HG03521 (cell line): ENCODE measurements around the gene KRTAP4-5.
"Not testable (repeated sequence)": the region's sequence is repeated elsewhere in the genome, so short reads cannot be mapped to it uniquely, and the experiment has no call there.

Experiments used
- ATAC-seq: cut with Tn5 transposase; IDR thresholded peaks from one replicate; pipeline ENCODE4 v1.9.1; 2021; ENCODE audit warnings: mild to moderate bottlenecking, moderate library complexity; ENCODE audit not compliant: unreplicated experiment

KRTAP4-5 gene

GRCh38 chr17:41149652-41149985 lies at the start of gene KRTAP4-5:
TSS of gene KRTAP4-5 (minus strand) at chr17:41149825. CDS start at chr17:41149767, 58 bp downstream.
- no peak for ATAC-seq

GRCh38 chr17:41196068-41196467 lies 46.4 kb upstream of the KRTAP4-5 start:
- no peak for ATAC-seq

GRCh38 chr17:41190328-41190727 lies 40.7 kb upstream of the KRTAP4-5 start:
- no peak for ATAC-seq

DNA sequence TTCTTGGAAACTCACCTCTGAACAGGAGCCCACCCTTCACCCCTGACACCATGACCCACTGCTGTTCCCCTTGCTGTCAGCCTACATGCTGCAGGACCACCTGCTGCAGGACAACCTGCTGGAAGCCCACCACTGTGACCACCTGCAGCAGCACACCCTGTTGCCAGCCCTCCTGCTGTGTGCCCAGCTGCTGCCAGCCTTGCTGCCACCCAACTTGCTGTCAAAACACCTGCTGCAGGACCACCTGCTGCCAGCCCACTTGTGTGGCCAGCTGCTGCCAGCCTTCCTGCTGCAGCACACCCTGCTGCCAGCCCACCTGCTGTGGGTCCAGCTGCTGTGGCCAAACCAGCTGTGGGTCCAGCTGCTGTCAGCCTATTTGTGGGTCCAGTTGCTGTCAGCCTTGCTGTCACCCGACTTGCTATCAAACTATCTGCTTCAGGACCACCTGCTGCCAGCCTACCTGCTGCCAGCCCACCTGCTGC lies 40.3 kb upstream of the KRTAP4-5 start, which contains the start of gene KRTAP9-1:
TSS of gene KRTAP9-1 (plus strand) at position 51 of the 482 bp plus-strand sequence. CDS start at position 51, 0 bp downstream.
- ATAC-seq = not testable (repeated sequence)

DNA sequence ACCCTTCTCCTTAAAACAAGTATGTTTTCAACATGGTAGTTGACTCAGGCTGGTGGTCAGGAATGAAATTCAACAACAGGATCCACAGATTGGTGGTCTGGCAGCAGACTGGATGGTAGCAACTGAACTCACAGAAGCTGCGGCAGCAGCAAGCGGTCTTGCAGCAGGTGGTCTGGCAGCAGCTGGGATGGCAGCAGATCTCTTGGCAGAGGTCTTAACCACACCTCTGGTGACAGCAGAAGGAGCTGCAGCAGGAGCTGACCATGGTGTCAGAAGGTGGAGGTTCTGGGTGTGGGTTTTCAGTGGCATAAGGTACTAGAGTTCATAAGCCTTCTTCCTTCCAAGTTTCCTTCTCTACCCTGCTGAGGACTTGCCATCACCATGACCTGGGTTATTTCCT lies 37.2 kb upstream of the KRTAP4-5 start:
- ATAC-seq = no peak

- ATAC-seq = no peak
These were observed 35.4 kb upstream of the KRTAP4-5 start for GRCh38 chr17:41185001-41185400.

DNA sequence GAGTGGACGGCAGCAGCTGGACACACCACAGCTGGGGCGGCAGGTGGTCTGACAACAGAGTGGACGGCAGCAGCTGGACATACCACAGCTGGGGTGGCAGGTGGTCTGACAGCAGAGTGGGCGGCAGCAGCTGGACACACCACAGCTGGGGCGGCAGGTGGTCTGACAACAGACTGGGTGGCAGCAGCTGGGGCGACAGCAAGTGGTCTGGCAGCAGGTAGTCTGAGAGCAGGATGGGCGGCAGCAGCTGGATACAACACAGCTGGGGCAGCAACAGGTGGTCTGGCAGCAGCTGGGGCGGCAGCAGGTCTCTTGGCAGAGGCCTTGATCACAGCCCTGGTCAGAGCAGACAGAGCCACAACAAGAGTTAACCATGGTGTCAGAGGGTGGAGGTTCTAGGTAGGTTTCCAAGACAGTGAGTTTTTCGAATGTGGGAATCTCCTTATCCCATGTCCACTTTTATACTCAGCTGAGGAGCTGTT lies 34.9 kb upstream of the KRTAP4-5 start, which contains the start of gene KRTAP4-1:
TSS of gene KRTAP4-1 (minus strand) at position 432 of the 482 bp plus-strand sequence. CDS start at position 375, 57 bp downstream.
- ATAC-seq = no peak

DNA sequence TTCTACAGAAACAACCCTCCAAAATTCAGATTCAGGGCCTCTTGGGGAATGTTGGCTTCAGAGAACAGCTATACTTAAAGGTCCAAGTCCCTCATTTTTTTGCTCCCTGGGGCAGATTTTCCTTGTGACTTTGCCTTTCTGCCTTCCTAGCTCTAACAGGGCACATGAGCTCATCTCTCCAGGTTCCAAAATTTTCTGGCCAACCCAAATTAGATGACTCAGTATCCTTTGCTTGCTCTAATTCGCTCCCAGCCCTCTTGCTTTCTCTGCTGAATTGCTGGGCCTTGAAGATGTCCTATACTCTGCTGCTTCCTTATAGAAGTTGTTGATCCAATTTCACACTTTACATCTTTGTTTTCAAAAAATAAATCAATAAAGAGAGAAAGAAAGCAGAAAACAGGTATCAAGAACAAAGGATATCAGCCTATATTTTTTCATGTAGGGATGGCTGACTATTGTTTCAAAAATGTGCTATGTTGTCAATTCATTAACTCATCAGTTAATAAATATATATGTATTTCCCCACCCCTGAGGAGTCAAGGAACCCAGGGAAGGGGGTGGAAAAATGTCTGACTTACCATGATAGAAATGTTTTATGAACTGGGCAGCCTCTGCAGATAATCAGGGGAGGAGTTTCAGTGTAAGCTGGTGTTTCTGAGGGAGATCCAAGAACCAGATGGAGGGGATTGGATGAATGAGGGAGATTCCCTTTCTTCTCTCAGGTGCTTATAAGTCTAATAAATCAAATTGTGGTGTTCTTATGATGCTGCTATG lies 29.4 kb upstream of the KRTAP4-5 start:
- ATAC-seq = no peak

DNA sequence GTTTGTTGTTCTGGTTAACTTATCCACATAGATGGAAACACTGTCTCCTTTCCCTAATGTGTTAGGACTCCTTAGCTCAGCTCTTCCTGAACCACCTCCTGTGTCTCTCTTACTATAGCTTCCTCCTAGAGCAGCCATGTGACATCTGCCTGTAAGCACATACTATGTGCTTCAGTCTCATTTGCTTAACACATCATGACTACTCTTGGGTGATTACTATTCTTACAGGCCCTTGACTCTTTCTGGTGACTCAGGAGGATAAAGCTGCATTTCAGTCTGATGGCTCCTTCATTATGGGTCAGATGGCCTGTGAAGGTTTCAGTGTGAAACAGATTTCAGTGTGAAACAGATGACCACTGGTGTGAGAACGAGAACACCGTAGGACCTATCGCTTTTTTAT lies 28.7 kb upstream of the KRTAP4-5 start:
- ATAC-seq = no peak

DNA sequence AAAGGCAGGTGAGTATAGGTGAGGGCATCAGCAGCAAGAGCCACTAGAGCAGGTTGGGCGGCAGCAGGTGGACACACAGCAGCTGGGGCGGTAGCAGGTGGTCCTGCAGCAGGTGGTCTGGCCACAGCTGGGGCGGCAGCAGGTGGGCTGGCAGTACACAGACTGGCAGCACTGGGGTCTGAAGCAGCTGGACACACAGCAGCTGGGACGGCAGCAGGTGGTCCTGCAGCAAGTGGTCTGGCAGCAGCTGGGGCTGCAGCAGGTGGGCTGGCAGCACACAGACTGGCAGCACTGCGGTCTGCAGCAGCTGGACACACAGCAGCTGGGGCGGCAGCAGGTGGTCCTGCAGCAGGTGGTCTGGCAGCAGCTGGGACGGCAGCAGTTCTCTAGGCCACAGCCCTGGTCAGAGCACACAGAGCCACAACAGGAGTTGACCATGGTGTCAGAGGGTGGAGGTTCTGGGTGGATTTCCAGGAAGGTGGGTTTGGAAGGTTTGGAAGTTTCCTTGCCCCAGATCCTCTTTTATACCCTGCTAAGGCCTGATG lies 28.2 kb upstream of the KRTAP4-5 start, which contains the start of gene KRTAP4-2:
TSS of gene KRTAP4-2 (minus strand) at position 495 of the 545 bp plus-strand sequence. CDS start at position 438, 57 bp downstream.
- no peak for ATAC-seq

- ATAC-seq = no peak
These were observed 27.2 kb upstream of the KRTAP4-5 start for GRCh38 chr17:41176744-41177387.

DNA sequence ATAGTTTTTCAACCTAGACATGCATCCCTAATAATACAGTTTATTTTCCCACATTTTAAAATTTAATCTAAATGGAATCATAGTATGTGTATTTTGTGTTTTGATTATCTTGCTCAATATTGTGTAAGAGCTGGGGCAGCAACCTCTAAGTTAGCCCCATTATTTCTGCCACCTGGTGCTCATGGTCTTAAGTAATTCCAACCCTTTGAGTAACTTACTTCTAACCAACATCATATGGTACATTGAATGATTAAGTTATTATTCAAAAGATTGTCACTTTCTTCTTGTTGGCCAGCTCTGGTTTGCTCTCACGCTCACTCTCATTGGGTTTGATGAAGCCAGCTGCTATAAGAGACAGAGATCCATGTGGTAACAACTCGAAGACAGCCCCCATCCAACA lies 22.3 kb upstream of the KRTAP4-5 start:
- no peak for ATAC-seq

DNA sequence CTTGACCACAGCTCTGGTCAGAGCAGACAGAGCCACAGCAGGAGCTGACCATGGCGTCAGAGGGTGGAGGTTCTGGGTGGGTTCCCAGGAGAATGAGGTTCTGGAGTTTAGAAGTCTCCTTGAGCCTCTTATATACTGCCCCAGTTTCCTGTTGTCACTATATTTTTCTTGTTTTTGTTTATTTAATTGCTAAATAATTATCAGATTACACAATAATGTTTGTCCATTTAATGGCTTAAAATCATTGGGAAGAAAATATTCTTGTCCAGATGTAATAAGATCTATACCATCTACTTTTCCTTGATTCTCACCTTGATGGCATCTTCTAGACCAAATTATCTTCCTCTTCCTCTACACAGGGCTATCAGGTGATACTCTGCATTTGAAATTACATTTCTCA lies 18.5 kb upstream of the KRTAP4-5 start, which contains the start of gene KRTAP4-3:
TSS of gene KRTAP4-3 (minus strand) at position 101 of the 400 bp plus-strand sequence. CDS start at position 52, 49 bp downstream.
- ATAC-seq = no peak

- no peak for ATAC-seq
These were observed 17.9 kb upstream of the KRTAP4-5 start for GRCh38 chr17:41167561-41167960.

GRCh38 chr17:41163828-41164227 lies 14.2 kb upstream of the KRTAP4-5 start:
- no peak for ATAC-seq

- ATAC-seq = no peak
These were observed 11.0 kb upstream of the KRTAP4-5 start, which contains the start of gene KRTAP4-4 for GRCh38 chr17:41160648-41161047. TSS of gene KRTAP4-4 (minus strand) at chr17:41160748. CDS start at chr17:41160691, 57 bp downstream.

GRCh38 chr17:41160190-41160589 lies 10.6 kb upstream of the KRTAP4-5 start:
- ATAC-seq = not testable (repeated sequence)

DNA sequence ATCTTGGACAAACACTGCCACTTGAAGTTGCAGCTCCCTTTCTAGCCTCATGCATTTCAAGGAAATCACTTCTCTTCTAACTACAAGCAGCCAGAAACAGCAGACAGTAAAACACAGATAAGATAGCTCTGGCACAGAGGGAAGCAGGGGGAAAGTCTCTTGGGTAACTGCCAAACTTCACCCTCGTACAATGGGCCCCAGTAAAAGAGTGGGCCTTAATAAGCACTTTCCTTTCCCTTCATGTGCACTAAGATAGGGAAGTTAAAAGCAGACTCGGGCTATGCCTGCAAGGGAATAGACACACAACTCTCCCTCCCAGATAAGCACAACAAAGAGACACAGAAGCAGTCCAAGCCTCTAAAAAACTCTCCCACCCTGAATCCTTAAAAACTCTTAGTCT lies 4.2 kb upstream of the KRTAP4-5 start:
- ATAC-seq = no peak

GRCh38 chr17:41151525-41151924 lies 1.9 kb upstream of the KRTAP4-5 start:
- ATAC-seq = no peak

DNA sequence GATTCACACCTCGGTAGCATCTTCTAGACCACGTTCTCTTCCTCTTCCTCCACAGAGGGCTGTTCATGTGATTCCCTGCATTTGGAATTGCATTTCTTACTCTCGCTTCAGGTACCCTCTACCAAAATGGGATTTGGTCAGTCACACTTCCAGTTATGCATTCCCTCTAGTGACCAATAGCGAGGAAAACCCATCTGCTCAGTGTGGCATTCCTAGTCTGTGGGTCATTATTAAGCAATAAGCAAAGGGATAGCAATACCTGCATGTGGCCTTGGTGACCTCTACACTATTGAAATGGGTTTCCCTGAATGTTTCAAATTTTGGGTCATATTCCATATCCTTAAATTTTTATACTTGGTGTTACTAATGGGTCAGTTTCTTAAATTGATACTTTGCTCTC lies 401 bp upstream of the KRTAP4-5 start:
- no peak for ATAC-seq

GRCh38 chr17:41148971-41149651 lies 514 bp downstream of the KRTAP4-5 start:
- ATAC-seq = not testable (repeated sequence)
